ENCODE results near the gene DARS1.
"Not testable (repeated sequence)": the region's sequence is repeated elsewhere in the genome, so short reads cannot be mapped to it uniquely, and the experiment has no call there.

Gene DARS1

DNA sequence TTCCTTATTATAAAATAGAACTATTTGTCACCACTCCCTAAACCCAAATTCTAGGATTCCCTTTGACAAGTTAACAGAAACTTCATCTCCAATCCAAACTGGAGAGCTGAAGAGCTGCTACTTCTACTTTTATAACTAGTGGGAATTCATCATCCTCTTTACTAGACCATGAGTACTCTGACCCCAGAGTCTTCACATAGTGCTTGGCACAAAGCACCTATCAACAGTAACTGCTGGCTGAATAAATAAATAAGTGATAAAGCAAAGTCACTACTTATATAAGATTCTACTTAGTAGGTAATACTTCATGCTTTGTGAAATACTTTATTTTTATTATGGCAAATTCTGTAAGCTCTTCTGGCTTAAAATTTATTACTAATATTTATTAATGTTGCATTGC, 49.5 kb downstream of the DARS1 start:
- no peak for DNase-seq

DNA sequence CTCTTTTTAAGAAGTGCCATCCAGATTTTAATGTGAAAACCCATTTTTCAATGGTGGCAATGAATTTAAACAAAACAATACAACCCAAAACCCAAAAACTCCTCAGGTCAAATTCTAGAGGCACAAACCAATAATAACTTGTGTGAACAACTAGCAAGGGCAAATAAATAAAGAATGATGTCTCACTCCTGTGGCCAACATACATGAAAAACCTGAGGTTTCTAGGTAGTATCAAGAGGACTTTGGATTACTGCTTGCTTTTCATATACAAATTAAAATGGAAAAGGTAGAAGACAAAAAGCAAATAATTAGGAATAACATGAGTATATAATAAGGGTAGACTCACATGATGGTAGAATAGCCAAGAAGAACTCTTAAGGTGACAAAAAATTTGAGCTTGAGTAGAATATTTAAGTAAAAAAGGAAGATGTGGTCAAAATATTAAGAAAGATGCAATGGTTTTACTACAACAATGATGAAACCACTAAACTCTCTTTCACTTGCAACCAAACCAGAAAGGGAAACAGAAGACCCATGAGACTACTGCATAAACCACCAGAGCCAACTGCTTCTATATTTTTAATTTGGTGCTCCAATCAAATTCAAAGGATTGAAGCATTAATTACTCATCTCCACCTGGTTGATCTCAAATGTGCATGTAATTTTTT, 53.5 kb downstream of the DARS1 start:
- peak; percentile 73 to 82 for DNase-seq

DNA sequence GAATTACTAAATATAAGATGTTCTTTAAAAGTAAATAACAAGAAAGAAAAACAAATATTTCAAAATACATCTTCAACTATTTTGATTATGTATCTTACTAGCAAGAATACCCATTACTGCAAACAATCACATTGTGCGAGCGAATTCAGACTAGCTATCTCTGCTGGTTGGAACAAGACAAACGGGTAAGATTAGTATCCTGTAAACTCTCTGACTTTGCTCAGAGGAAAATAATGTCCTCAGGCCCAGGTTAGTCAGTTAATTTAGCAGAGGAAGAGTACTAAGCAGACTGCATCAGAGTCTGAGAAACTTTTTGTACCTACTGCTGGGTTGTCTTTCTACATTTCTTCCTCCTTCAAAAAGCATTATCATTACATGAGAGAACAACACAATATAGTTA, 58.8 kb downstream of the DARS1 start:
- DNase-seq: no peak

DNA sequence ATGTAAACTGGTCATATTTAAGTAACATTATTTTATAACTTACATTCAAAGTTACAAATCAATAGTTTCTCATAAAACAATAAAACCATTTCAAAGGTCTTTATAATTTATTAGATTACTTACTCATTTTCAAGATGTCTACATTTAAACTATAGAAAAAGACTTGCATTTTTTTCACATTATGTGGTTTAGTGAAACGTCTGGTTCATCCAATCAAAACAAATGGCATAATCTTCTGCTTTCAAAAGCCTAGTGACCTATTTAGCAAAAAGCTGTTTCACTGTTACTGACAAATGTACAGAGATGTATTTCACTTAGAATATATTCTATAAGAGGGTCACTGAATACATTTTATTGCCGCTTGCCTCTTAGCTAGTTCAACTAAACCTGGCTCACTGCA, 59.9 kb downstream of the DARS1 start:
- DNase-seq: no peak

DNA sequence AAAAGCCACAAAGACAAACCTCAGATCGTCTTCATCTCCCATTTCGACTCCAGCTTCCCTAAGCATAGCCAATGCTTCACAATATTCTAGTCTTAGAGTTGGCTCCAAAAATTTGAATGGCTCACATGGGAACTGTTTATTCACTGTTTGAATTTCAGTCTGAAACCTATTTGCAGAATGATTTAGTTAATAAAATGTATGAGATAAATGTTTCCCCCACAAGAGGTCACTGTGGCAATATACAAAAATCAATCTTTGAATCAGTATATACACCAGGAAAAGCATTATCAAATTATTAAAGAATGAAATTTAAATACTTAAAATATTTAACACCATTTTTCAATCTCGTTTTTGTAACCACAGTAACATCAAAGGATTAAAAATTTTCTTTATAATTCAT, 69.2 kb downstream of the DARS1 start:
- DNase-seq: peak; percentile 67 to 79

DNA sequence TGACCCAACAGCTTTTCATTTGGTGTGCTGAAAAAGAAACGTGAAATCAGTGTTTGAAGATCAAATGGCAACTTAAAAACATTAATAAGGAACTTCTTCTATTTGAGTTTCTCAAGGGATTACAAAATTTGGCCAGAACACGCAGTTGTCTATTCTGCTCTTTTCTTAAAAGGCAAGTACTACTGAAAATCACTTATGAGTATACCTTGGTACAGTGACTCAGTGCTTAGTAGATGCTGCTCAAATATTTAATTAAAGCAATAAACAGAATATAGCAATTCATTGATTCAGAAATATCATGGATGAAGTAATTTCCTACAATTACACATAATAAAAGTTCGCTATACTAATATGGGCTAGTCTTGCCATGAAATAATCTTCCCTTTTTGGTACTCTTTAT, 70.9 kb downstream of the DARS1 start:
- no peak for DNase-seq

DNA sequence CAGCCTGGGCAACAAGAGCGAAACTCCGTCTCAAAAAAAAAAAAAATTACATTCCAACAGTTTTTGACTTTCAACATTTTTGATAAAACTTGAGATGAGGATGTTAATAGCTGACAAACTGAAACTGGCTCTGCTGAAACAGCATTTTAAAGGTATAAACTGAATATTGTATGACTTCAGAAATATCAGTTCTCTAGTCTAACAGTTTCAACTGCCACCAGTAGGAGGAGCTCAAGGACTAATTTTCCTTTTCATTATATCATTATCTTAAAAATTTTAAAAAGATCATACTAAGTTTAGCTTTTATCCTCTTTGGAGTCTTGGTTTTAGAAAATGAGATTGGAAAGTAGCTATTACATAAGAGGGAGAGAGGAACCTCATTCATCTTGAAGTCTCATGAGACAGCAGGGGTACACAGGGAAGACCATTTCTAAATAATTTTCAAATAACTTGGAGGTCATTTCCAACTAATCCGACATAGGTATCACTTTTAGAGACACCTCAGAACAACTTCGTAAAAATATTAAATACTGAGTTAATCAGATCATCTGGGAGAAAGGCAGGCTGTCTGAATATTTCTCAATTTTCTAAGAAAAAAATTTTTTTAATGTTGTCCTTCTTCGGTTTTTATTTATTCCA, 71.6 kb downstream of the DARS1 start:
- peak; percentile 74 to 86 for DNase-seq

DNA sequence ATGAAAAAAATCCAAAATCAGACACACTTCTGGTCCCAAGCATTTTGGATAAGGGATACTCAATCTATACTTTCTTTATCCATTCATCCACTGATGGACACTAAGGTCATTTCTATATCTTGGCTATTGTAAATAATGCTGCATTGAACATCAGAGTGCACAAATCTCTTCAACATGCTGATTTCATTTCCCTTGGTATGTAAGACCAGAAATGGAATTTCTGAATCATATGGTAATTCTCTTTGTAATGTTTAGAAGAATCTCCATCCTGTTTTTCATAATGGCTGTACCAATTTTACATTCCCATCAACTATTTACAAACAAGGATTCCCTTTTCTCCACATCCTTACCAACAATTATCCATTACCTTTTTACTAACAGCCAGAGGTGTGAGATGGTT, 75.5 kb downstream of the DARS1 start:
- no peak for DNase-seq

DNA sequence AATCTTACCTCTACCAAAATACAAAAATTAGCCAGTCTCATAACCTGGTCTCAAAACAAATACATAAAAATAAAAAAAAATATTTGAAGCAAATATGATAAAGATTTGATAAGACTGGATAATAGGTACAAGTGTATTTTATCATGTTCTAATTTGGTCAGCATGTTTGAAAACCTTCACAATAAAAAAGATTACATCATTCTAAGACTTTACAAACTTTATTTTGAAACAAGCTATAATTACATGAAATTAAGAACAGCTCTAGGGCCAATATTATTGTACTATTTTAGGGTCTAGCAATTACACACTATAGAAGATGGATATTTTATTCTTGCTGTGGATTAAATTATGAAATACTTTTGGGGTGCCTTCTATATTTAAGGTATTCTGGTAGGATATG, 79.7 kb downstream of the DARS1 start:
- no peak for DNase-seq

DNA sequence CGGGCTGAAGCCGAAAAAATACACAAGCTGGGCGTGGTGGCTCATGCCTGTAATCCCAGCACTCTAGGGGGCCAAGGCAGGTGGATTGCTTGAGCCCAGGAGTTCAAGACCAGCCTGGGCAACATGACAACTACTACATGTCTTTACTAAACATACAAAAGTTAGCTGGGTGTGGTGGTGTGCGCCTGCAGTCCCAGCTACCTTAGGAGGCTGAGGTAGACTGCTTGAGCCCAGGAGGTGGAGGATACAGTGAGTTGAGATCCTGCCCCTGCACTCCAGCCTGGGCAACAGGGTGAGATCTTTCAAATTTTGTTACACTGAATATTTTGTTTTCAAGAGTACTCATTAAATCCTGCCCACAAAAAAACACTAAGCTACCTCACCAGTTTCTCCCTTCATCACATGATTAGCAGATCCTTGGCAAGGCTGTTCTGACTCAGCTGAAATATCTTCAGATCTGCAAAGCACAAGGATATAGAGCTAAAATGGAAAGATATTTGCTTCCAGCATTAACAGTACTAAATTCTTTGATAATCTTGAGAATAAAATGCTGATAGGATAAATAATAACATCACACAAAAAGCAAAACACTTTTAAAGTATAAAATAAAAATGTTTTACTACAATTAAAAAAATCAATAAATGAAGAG, 81.0 kb downstream of the DARS1 start:
- no peak for DNase-seq

DNA sequence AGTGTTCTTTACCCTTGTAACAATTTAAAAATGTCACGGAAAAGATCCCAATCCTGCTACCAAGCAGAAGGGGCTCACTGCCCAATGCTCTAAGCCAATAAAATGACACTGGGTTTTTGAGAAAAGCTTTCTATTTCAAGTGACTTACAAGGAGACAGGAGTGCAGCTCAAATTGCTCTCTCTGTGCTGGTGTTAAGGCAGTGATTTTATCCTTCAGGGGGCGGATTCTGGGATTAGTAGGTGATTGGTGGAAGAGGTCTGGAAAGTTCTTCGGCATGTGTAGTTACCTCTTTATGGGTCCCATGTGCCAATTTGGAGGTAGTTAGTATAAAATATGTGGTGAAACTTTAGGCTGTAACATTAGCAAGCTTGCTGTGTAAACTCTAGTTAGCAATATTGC, 81.8 kb downstream of the DARS1 start:
- DNase-seq: no peak

DNA sequence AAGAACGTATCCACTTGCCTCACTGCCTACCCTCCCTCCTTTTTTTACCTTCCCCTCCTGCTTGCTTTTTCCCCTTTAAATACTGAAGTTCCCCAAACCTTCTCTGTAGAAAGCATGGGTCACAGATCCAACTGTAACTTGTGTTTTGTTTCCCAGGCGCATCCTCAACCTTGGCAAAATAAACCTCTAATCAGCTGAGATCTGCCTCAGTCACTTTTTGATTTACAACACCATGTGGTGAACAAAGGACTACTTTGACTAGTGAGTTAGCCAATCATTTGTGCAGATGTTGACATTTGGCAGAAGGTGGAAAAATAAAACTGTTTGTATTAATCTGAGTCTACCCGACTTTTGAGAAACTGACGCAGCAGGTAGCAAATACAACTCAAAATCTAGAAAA, 85.9 kb downstream of the DARS1 start:
- no peak for DNase-seq

DNA sequence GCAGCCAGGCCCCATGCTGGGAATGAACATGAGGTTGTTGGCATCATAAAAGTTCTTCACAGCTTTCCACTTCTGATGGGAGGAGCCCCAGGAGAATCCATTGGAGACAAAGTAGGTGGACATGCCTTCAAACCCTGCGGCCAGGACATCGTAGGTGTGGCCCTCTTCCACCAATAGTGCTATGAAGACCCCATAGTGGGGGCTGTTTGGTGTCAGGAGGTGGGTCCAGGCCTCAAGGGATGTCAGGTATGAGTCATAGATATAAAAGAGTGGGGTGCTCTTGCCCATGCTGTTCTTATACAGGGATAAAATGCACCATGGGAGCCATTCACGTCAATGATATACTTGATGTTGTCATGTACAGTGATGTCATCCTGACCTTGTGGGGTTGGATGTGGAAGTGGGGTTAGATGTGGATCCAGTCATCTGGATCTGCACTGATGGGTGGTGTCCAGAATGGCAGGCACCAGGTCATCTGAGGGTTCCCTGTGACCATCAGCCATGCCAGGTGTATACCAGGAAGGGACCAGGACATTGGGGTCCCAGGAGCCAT, 87.1 kb downstream of the DARS1 start:
- DNase-seq: no peak

DNA sequence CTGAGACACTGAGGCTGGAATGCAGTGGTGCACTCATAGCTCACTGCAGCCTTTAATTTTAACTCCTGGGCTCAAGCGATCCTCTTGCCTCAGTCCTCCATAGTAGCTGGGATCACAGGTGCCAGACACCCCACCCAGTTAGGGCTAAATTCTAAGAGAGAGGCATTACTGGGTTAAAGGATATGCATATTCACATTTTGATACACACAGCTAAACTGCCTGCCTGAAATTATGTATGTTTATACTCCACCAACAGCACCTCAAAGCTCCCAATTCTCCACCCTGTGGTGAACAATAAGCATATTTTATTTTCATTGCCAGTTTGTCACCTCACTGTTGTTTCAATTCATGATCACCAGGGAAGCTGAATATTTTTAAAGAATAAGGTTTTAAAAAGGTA, 90.5 kb downstream of the DARS1 start:
- no peak for DNase-seq

DNA sequence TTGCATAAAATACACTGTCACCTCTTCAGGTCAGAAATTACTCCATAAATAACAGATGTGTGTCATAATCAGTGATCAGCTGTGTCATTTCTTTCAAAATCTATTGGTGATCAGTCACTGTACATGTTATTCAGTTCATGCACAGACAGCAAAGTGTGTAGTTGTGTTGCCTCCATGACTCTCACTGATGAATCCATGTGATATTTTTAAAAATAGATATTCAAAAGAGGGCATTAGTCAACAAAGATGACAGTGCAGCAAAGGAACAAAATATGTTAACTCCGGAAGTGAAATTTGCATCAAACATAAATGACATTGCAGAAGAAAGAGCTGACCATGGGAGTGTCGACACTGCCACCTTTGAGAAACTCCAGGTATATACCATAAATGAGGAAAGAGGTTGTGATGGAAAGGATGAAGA, 92.0 kb downstream of the DARS1 start:
- DNase-seq: no peak

DNA sequence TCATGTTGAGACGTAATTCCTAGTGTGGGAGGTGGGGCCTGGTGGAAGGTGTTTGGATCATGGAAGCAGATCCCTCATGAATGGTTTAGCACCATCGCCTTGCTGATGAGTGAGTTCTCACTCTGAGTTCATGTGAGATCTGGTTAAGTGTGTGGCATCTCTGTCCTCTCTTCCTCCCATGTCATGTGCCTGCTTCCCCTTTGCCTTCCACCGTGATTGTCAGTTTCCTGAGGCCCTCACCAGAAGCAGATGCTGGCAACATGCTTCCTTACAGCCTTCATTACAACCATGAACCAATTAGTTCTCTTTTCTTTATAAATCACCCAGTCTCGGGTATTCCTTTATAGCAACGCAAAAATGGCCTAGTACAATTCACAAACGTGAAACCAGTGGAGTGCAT, 94.6 kb downstream of the DARS1 start:
- DNase-seq: peak; percentile 81 to 86

DNA sequence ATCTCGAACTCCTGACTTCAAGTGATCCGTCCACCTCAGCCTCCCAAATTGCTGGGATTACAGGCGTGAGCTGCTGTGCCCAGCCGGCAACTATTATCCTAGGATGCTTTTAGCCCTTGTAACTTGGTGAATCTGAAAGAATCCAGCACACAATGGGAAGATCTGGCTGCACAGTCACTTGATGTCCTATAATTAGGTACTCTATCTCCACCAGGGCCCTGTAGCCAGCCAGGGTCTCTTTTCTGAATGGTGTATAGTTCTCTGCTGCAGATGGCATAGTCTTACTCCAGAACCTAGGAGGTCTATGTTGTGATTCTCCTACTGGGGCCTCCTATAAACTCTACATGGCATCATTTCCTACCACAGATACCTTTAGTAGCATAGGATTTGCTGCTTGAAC, 95.3 kb downstream of the DARS1 start:
- no peak for DNase-seq

DNA sequence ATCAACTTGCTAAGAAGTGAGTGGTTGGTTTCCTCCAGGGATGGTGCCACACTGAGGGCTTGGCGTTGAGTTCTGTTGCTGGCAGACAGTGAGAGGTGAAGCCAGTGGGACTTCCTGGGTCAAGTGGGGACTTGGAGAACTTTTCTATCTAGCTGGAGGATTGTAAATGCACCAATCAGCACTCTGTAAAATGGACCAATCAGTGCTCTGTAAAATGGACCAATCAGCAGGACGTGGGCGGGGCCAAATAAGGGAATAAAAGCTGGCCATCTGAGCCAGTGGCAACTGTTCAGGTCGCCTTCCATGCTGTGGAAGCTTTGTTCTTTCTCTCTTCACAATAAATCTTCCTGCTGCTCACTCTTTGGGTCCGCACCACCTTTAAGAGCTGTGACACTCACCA, 96.8 kb downstream of the DARS1 start:
- DNase-seq: not testable (repeated sequence)

DNA sequence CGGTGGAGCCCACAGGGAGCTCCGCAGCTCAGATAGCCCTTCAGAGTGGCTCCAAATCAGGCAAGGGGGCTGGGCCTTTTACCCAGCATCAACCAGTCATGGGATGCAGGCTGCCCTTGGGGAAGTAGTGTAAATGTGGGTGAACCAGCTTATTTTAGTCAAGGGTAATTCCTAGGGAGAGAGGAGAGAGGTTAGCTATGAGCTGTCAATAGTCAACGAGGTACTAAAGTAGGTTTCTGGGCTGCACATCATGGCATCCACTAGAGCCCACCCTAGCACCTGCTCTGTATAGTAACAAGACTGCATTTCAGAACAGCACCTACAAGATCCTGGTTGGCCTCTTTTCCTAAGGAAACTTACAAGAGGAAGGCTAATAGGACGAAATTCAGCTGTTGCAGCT, 99.7 kb downstream of the DARS1 start:
- DNase-seq: no peak

DNA sequence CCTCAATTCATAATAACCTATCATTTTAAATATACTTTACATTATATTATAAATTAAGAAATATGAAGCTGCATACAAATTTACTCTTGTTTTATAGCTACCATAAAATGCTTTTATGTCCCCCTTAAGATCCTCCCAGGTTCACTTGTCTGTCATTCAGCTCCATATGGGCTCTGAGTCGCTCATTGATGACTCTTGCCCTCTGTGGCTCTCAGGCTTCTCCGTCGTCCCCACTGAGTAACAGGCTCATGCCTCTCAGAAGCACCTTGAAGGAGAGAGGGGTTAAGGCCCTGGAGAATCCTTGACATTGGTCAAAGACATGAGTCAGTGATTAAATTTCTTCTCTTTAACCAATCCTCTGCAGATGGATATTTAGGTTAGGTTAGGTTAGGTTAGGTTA, 103.0 kb downstream of the DARS1 start:
- DNase-seq: no peak

DNA sequence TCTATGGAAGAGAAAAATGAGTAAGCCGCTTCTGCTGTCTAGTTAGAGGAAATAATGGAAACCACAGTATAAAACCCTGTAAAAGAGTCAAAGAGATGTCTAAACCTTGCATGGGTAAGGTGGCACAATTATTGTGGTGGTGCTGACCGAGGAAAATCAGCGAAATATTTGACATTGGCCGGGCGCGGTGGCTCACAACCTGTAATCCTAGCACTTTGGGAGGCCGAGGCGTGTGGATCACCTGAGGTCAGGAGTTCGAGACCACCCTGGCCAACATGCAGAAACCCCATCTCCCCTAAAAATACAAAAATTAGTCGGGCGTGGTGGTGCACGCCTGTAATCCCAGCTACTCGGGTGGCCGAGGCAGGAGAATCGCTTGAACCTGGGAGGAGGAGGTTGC, 108.7 kb downstream of the DARS1 start:
- DNase-seq: not testable (repeated sequence)

DNA sequence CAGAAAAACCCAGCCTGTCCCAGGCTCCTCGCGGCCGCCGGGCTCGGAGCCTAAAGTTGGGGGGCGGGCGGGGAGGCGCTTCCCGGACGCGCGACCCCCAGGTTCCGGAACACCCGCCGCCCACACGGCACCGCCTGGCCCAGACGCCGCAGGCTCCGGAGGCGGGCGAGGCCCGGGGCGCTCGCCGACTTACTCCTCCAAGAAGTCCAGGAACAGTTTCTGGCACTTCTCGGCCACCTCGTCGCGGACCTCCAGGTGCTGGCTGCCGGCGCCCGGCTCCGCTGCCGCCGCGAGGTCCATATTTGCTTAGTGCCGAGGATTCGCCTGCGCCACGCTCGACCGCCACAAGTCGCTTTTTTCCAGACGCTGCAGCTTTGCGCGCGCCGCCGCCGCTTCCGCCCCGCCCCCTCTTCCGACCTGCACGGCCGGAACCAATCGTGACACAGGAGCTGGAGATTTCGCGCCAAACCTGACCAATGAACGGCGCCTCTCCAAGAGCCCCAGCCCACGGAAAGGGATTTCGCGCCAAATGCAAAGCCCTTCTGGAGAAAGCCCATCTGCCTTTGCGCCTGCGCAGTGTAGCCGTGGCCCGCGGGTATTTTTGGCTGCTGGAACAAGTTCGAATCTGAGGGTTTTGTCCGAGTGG, 109.2 kb downstream of the DARS1 start, which contains the start of gene MCM6:
MCM6 (minus strand) TSS at position 378 of the 646 bp plus-strand sequence; CDS start at position 300, 78 bp downstream.
- peak; percentile 99 to 100 for DNase-seq

DNA sequence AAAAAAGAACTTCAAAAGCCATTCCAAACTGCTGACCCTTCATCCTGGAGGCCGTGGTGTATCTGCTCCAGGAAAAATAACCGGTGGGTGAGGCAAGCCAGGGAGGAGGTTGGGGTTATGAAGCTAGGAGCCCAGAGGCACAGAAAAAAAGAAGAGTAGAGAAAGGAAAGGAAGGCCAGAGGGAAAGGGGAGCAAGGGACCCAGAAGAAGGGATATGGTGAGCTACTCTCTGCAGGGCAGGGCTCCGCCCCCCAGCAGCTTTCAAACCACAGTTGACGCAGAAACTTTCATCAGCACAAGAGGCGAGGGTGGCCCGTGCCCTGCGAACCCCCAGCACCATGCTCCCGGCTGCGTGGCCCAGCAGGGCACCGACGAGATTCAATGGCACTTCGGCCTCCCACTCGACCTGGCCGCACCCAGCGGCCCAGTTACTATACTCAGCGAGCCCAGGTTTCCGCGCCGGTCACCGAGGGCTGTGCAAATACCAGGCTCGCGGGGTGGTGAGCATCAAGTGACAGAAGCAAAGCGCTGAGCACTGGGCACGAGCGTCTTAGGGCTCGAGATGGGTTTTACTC, 109.8 kb downstream of the DARS1 start:
- peak; percentile 72 to 74 for DNase-seq

Measured in Kasumi-1 (cell line).